Measurements from ENCODE around the gene NLK. TPM values are rescaled to one million over a fixed set of nuclear protein-coding genes. Genes with fewer than 3 reads are reported as not detected.

Gene NLK
- total RNA-seq, 1 experiment from 2014 or later, result 31.8 TPM

GRCh38 chr17:28206292-28206691 lies 163.8 kb downstream of the NLK start:
- Histone ChIP-seq H3K4me1 (ENCODE audit: insufficient read depth, low read length) (no peaks in the 10 kb centered on the region), H4K91ac (ENCODE audit: insufficient read length, low read depth, low read length) (no peak overlapping the region), H3K56ac (ENCODE audit: insufficient read length, low read depth, low read length) (no peak overlapping the region), H4K8ac (replicated peaks; ENCODE audit: insufficient read length, low read depth, low read length) (no peak overlapping the region), H2AK5ac (ENCODE audit: insufficient read length, low read length) (no peak overlapping the region), H2BK12ac (ENCODE audit: insufficient read length, low read depth, low read length) (no peak overlapping the region), H4K20me1 (ENCODE audit: control insufficient read depth, insufficient read depth, insufficient read length) (no peaks in the 10 kb centered on the region), H2BK15ac (ENCODE audit: low read depth, low read length) (no peak overlapping the region), H3K23ac (ENCODE audit: insufficient read length, low read depth, low read length) (no peak overlapping the region), H3K4me2 (ENCODE audit: insufficient read depth, insufficient read length, low read length) (no peak overlapping the region), H3K14ac (ENCODE audit: insufficient read depth, low read length) (no peak overlapping the region; the same call in 1 of the 2 replicates), H3K27ac (ENCODE audit: insufficient read length, low read depth, low read length) (no peak overlapping the region), H4K5ac (ENCODE audit: insufficient read length, low read depth, low read length) (no peak overlapping the region), H3K9ac (ENCODE audit: extremely low read depth, insufficient read length, low read length) (no peak overlapping the region), H2BK120ac (ENCODE audit: low read depth, low read length, poor library complexity, severe bottlenecking) (no peak overlapping the region), H3K23me2 (ENCODE audit: insufficient read length, low read depth, low read length, poor library complexity, severe bottlenecking) (no peaks in the 10 kb centered on the region), H3K4ac (ENCODE audit: low read depth, low read length) (no peak overlapping the region), H3K18ac (ENCODE audit: insufficient read length, low read depth, low read length) (no peak overlapping the region), H2AFZ (ENCODE audit: low read length) (no peak overlapping the region), H3K9me3 (ENCODE audit: control insufficient read depth, low read depth, low read length) (no peaks in the 10 kb centered on the region), H3K27me3 (ENCODE audit: insufficient read depth, low read length) (no peaks in the 10 kb centered on the region), H3T11ph (ENCODE audit: low read length) (no peak overlapping the region), H3K79me1 (ENCODE audit: insufficient read depth, low read depth, low read length, poor library complexity, severe bottlenecking) (no peaks in the 10 kb centered on the region), H2BK5ac (ENCODE audit: insufficient read length, low read length) (no peak overlapping the region), H3K79me2 (ENCODE audit: insufficient read depth, low read length) (no peaks in the 10 kb centered on the region), H2BK20ac (ENCODE audit: low read depth, low read length, poor library complexity, severe bottlenecking) (no peak overlapping the region)
- Mint-ChIP-seq H3K4me1 (peaks cover 0 to 2% of the 10 kb centered on the region in 2 experiments; a peak in 1 of 4 replicates), H3K27me3 (ENCODE audit: low read depth) (peaks cover 1% of the 10 kb centered on the region; the same call in 1 of the 2 replicates), H3K4me3 (no peak overlapping the region), H3K9me3 (peaks cover 5 to 9% of the 10 kb centered on the region in 2 experiments; a peak in 4 of 5 replicates), H3K27ac (no peak overlapping the region), H3K36me3 (ENCODE audit: insufficient read depth in 1 of 3, low read depth in 3 of 3) (peaks cover 2 to 12% (median 10%) of the 10 kb centered on the region in 3 experiments; a peak in 6 of 7 replicates)
- no peak for TF ChIP-seq CTCF (conservative IDR thresholded peaks at IDR 0.05)
- DNase-seq, result no peak

Measured in H9 (cell line).